Stimulated activated naive CD4-positive, alpha-beta T cell treated with Interleukin-2 at 50 U/mL for 16 hours (primary cell): ENCODE results near the gene ZFC3H1.
"Not testable (repeated sequence)": the region's sequence is repeated elsewhere in the genome, so short reads cannot be mapped to it uniquely, and the experiment has no call there.

Source experiments
- DNase-seq: peaks from one replicate; lab custom pipeline; 2025; lab: John Stamatoyannopoulos, UW

Gene ZFC3H1

DNA sequence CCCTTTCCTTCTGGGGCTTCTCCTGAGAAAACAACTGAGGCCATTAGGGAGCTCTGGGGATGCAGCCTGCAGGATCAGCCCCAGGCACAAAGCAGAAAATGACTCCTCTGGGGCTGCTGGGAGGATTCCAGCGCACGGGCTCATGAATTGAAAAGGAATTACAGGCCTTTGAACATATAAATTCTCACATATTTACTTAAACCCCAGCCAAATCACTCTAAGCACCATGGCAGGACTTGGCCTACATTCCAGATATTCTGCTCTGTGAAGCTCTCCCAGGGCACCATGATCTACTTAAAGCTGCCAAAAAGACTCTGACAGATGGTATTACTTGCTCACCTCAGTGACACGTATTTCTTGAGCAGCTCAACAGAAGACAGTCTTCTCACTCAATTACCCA is 87.2 kb downstream of the ZFC3H1 start:
- no peak for DNase-seq

DNA sequence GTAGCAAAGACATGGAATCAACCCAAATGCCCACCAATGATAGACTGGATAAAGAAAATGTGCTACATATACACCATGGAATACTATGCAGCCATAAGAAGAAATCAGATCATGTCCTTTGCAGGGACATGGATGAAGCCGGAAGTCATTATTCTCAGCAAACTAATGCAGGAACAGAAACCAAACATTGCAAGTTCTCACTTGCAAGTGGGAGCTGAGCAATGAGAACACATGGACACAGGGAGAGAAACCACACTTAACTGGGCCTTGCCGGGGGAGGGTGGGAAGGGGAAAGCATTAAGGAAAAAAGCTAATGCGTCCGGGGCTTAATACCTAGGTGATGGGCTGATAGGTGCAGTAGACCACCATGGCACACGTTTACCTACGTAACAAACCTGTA is 93.8 kb downstream of the ZFC3H1 start:
- not testable (repeated sequence) for DNase-seq

GRCh38 chr12:71567537-71567936 is 96.1 kb downstream of the ZFC3H1 start:
- no peak for DNase-seq

- DNase-seq = no peak
Measured at GRCh38 chr12:71566655-71567054, 97.0 kb downstream of the ZFC3H1 start.

DNA sequence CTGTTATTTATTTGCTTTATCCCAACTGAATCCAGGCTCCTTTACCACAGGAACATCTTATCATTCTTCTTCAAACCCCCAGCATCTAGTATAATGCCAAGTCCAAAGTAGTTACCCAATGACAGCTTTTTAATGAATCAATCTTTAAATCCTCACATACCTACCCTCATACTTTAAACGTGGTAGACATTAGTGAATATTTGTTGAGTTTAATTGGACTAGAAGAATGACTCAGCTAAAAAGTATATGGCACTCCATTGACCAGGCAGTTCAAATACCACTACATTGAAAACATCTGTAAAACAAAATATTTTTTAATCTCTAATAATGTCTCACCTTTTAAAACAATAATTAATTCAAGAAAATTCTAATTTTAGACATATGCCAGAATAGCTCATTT is 98.1 kb downstream of the ZFC3H1 start:
- no peak for DNase-seq

DNA sequence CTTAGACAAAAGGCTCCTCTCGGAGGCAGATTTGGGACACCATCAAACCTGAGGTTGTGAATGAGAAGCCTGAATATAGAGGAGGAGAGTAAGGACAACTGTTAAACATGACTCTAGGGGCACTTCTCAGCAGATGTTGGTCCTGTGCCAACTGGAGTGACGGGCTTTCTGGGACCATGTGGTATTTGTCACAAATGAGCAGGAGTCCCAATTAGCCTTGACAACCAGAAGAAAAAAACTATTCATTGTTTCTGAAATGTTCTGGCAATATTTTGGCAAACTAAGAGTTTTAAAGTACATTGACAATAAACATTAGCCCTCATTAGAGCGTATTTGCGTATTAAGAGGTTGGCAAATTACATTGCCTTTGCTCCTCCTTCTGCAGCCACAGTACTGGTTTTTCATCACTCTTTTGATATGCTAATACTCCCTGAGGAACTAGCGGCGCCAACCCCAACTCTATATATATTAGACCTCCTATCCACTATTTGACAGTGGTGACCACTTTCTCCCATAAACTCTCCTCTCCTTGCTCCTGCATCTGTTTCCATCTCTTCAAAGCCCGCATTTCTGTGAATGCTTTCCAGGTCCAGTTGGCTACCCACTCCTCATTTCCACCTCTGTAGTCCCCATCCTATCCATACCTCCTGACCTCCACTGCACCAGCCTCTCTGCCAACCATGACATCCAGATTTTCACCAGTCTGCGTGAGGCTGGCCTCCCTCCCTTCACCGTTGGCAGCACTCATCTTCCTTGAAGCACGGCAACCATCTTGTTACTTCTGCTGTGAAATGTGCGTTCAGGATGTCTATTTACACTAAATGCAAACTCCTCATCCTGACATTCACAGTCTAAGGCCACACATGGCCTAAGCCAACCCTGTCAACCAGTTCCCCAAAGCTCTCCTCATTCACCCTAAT is 100.7 kb downstream of the ZFC3H1 start:
- DNase-seq = no peak
